GM21786 (cell line): ENCODE data around the gene USP10.

ENCODE experiments used
- ATAC-seq: cut with Tn5 transposase; IDR thresholded peaks from one replicate; pipeline ENCODE4 v1.9.1; 2021; ENCODE audit not compliant: unreplicated experiment

Gene USP10

DNA sequence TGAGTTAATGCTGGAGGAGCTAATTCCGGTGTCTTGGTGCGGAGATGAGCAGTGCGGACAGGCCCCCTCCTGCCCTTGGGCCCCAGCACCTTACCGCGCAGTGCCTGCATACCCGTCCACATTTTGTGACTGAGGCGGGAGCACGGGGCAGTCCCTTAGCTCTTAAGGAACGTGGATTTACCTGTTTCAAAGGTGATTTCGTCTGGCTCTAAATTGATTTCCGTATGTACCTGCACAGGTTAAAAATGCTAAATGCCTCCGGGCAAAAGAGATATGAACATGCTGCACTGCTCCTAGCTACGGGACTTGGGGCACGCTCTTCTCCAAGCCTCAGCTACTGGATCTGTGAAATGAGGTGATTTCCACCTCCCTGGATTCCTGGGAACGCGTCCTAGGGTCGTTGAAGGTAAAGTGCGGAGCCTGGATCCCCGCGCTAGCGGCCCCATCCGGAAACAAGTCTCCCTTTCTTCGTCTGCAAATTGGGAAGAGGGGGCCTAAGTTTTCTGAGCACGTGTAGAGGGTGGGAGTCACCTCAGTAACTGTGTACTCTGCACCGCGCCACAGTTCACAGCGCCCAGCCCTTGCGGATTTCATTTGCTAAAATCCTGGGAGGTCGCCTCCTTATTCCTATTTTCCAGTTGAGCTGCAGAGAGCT is 119.3 kb downstream of the USP10 start:
- ATAC-seq, result no peak

DNA sequence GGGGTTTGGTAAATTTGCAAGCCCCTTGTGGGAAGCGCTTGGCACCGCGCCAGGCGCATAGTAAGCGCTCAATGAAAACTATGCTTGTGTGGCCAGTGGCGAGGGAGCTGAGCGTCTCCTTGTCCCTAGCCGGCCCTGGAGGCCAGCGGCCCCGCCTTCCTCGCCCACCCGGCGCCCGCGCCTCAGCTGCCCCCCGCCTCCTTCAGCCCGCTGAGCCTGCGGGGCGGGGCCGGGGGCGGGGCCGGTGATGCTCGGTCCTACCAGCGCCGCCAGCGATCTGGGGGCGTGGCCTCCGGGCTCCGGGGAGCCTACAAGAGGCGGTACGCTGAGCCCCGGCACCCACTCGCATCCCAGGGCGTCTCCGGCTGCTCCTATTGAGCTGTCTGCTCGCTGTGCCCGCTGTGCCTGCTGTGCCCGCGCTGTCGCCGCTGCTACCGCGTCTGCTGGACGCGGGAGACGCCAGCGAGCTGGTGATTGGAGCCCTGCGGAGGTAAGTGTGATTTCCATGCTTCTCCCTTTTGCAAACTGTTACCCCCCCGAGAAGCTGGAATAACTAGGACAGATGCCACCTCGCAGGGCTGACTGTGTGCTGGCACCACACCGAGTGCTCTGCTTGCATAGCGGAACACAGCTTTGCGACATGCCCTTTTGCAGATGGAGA is 120.0 kb downstream of the USP10 start, which contains the start of gene CRISPLD2:
Gene CRISPLD2 (plus strand): TSS at position 342 of the 661 bp plus-strand sequence. CDS start 18,511 bp downstream, outside the sequence.
- ATAC-seq, result no peak

DNA sequence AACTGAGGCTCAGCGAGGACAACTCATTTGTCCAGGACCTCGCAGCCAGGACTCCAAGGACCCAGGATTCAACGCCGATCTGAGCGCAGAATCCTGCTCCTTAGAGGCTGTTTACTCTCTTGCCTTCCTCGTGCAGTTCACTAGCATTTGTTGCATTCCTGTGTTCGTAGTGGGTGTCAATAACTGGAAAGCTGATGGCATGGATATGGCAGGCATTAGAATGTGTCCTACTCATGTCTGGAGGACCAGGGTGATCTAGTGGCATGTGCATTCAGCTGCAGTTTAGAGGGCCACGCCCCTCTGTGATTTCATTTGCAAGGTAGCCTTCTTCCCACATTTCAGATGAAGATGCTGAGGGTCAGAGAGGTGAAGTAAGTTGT is 120.5 kb downstream of the USP10 start:
- ATAC-seq, result no peak

DNA sequence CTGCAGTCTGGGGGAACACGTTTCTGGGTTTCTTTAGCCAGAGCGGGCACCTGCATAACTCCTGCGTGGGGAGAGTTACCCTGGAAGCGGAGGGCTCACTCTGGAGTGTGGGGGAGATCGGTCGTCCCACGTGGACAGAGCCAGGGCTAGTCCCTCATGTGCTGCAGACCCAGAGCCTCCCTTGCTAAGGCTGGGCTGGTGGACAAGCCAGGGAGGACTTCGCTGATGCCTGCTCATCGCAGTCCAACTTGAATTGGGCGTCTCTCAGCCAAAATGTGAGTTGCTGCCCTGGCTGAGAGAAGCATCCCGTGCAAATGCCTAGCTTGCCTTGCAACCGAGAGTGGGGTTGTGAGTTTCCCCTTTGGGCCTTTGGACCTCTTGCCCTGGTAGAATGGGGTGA is 121.0 kb downstream of the USP10 start:
- no peak for ATAC-seq

DNA sequence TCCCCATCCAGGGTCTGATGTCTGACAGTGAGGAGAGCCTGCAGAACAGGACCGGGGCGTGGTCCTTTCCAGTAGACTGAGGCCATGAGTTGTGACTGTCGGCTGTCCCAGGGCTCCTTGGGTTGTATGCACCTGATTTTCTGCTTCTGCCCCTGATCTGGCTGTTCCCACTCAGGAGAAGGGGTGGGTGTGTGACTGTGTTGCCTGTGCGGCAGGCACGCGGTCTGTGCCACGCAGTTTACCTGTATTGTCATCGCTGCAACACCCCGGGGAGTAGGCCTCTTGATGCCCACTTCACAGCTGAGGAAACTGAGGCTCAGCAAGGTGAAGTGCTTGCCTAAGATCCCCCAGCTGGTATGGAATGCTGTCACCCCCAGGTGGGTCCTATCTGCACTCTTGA is 121.4 kb downstream of the USP10 start:
- ATAC-seq, result no peak

DNA sequence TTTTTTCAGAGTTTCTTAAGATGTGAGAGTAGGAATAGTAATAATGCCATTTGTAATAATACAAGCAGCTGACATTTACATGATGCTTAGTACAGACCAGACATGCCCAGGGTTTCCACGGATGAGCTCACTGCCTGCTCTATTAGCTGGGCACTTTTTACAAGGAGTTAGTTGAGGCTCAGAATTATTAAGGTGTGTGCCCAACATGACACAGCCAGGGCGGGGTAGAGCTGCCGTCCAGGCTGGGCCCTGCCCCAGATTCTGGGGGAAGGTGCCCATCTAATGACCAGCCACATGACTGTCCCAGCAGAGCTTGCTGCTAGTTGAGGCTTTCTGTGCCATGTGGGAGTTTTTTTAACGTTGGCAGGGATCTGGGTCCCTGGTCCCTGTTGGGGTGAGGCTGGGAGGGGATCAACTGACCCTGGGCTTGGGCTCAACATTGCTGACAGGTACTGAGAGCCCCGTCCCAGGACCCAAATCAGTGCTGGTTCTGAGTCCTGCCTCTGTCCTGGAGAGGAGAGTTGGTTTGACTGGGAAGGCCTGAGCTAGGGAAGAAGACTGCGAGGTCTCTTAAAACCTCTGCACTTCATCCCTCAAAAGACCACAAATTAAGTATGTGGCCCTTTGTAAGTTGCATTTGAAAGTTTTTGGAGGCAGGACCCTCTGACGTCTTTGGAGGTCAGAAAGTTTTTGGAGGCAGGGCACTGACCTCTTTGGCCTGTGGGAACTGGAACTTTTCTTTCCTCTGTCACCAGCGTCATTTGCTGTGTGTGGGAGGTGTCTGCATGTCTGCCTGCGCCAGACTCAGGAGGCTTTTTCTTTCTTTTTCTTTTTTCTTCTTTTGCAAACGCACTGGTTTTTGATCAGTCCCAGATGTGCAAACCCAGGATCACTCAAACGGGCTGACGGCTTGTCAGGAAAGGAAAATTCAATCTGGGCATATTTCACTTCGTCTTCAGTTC is 122.2 kb downstream of the USP10 start:
- no peak for ATAC-seq

DNA sequence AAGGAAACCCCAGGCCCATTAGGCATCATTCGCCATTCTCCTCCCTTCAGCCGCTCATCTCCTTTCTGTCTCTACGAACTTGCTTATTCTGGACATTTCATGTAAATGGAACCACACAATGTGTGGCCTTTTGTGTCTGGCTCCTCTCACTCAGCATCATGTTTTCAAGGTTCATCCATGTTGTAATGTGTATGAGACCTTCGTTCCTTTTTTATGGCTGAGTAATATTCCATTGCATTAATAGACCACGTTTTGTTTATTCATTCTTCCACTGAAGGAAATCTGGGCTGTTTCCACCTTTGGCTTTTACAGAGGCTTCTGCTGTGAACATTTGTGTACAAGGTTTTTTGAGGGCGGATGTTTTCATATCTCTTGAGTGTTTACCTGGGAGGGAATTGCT is 123.2 kb downstream of the USP10 start:
- no peak for ATAC-seq

DNA sequence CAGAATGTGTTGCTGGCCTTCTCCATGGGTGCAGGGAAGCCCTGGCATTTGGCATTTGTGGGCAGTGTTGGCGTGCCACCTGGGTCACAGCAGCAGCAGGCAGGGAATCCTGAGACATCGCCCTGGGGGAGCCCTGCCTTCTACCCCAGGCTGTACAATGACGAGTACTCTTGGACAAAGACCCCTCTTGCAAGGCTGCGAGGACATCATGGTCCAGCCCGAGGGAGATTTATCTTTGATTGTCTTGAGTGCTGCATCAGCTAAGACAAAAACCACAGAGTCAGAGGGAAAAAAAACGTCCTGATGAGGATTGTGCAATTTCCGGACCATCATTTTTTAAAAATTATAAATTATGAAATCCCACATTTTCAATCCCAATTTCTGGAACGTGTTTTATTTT is 123.7 kb downstream of the USP10 start:
- no peak for ATAC-seq

DNA sequence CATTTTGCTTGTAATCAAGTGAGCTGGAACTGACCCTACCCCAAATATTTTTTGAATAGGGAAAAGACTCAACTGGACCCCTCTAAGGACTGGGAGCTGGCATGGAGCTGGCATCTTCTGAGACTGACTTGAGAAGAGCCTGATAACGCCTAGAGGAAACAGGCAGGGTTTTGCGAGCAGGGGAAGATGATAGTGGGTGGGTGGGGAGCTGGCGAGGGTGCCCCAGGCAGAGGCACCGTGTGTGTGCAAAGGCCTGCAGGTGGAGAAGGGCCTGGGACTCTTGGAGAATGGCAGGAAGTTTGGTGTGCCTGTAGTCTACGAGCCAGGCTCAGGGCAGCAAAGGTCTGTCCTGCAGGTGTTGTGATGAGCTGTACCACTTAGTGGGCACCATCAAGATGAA is 124.1 kb downstream of the USP10 start:
- ATAC-seq, result no peak

DNA sequence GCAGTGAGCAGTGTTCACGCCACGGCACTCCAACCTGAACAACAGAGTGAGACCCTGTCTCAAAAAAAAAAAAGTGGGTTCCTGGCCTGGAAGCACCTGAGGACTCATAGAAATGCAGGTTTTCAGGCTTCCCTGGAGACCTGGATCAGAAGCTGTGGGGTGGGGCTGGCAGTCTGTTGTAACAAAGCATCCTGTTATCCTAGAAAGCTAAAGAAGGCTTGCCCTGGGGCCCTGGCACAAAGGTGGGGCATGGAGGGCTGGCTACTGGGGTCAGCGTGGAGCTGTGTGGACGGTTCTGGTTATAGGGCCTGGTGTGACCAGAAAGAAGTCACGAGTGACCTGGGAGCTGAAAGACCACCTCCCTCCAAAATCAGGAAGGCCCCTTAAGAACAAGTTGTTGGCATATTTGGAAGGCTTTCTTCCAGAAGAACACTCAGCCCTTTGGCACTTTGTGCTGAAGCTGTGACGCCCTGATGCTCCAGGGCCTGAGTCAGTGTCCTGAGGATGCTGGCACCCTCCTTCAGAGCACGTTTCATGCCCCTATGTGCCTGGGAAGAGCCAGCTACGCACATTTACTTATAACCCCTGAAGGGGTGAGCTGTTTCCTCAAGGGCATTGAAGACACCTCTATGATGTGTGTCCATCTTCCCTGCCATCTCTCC is 126.2 kb downstream of the USP10 start:
- ATAC-seq, result no peak

DNA sequence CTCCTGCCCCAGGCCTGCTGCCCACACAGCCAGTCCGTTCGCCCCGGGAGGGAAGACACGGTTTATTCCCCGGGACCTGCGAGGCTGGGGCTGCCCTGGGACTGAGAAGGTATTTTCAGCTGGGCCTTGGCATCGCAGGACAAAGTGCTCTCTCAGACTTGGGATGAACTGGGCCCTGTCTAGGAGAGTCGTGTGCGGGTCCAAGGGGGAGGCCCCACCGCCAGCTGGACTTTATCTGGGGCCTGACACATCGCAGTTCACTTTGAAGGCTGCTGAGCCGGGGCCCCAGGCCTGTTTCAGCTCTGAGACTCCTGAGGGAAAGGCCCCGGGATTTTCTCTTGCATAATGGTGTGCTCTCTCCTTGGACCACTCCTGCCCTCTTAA is 126.8 kb downstream of the USP10 start:
- ATAC-seq, result no peak

DNA sequence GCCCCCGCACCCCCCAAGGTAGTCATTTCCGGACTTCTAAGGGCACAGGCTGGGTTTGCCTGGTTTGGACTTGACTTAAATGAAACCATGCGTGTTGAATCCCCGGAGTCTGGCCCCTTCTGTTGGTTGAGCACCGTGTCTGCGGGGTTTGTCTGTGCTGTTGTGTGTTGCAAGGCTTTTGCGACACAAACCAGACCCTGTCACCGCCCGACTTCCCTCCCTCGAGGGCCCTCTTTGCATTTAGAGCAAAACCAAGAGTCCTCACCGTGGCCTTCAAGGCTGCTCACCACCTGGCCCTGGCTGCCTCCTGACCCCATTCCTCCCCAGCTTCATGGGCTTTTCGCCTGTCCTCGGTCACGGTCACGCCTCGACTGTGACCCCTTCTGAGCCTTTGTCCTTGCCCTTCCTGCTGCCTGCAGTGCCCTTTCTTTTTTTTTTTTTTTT is 127.4 kb downstream of the USP10 start:
- ATAC-seq, result no peak

DNA sequence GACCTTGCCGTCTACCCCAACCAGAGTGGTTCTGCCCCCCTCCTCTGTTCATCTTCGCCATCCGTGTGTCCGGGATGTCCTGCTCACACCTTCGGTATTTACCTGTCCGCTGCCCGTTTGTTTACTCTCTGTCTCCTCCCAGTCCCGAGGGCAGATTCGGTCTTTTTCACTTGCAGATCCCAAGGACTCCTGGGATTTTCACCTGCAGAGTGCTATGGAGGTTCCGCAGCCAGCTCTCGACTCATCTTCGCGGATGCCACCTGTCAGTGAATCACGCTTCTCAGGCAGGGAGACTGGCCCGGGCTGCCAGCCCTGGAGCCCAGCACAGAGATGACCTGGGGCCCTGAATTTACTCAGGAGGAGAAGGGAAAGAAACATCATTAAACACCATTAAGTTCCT is 128.1 kb downstream of the USP10 start:
- no peak for ATAC-seq

DNA sequence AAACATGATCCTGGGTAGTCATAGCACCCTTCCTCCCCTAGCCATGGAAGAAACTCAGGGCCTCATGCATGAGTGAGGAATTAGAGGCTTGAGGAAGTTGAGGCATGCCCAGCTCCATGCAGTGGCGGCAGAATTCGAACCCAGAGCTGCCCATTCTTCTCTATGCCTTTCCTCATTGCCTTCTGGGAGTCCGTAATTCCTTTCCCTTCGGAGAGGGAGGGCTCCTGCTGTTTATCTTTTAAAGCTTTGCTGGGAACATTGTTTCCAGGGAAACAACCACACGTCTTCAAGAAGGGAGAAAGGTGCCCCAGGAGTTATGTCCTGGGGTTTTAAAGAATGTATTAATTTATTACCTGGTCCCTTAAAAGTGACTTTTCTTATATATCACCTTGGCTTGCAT is 128.5 kb downstream of the USP10 start:
- no peak for ATAC-seq
